Activated effector memory CD4-positive, alpha-beta T cell treated with anti-CD3 and anti-CD28 coated beads, Interleukin-2, amount 50 U/mL, for 16 hours (primary cell): ENCODE data around the gene LCN2.

ENCODE experiments used
- DNase-seq: peaks from one replicate; pipeline ENCODE4 v3.0.0-alpha.2; 2020

The LCN2 gene

GRCh38 chr9:128151309-128152132 lies 2.3 kb downstream of the LCN2 start:
- peak; percentile 56 for DNase-seq

GRCh38 chr9:128152133-128153059 lies 3.1 kb downstream of the LCN2 start:
- DNase-seq: peak; percentile 53

- DNase-seq: peak; percentile 58
Measured at GRCh38 chr9:128153060-128153946, 4.0 kb downstream of the LCN2 start.

- peak; percentile 53 for DNase-seq
Measured at GRCh38 chr9:128153947-128154695, 4.9 kb downstream of the LCN2 start.

GRCh38 chr9:128155736-128156500 lies 6.7 kb downstream of the LCN2 start:
- DNase-seq: peak; percentile 57

GRCh38 chr9:128159522-128159783 lies 10.2 kb downstream of the LCN2 start:
- DNase-seq: peak; percentile 80

- DNase-seq: peak; percentile 97
Measured at GRCh38 chr9:128159784-128160602, 10.7 kb downstream of the LCN2 start, which contains the start of gene BBLN. TSS of gene BBLN (plus strand) at chr9:128160265. CDS start at chr9:128160408, 143 bp downstream.

GRCh38 chr9:128160603-128160987 lies 11.3 kb downstream of the LCN2 start:
- peak; percentile 81 for DNase-seq

- no peak for DNase-seq
Measured at GRCh38 chr9:128161215-128161902, 12.1 kb downstream of the LCN2 start.

- no peak for DNase-seq
Measured at GRCh38 chr9:128162215-128163026, 13.2 kb downstream of the LCN2 start.

- DNase-seq: no peak
Measured at GRCh38 chr9:128163027-128163515, 13.8 kb downstream of the LCN2 start.

- DNase-seq: no peak
Measured at GRCh38 chr9:128163523-128164306, 14.5 kb downstream of the LCN2 start.

- no peak for DNase-seq
Measured at GRCh38 chr9:128164307-128164885, 15.1 kb downstream of the LCN2 start.

- no peak for DNase-seq
Measured at GRCh38 chr9:128166169-128166568, 16.9 kb downstream of the LCN2 start.

- no peak for DNase-seq
Measured at GRCh38 chr9:128167209-128167608, 18.0 kb downstream of the LCN2 start.

GRCh38 chr9:128168731-128169308 lies 19.6 kb downstream of the LCN2 start:
- DNase-seq: no peak

GRCh38 chr9:128169492-128169891 lies 20.2 kb downstream of the LCN2 start:
- DNase-seq: no peak
